K562 (cell line): ENCODE results near the gene PRKAR1B. TPM values are rescaled to one million over a fixed set of nuclear protein-coding genes. Genes with fewer than 3 reads are reported as not detected.

Source experiments
- ATAC-seq: fragments of 200-7000 bp; cut with Tn5 transposase; 3 replicates; pipeline ENCODE4 v1.9.1; 2020; ENCODE audit warnings: moderate library complexity
- BruUV-seq: library from RNA; stranded (reverse); fragments of 400-500 nt; replicated peaks from 2 replicates; lab custom pipeline; 2021; lab: Mats Ljungman, UMichigan
- CTCF ChIA-PET: fragments of 300-600 bp; formaldehyde crosslinking; extraction: SDS; loops from one replicate; lab custom pipeline; 2021; ENCODE audit warnings: low intra/inter-chr PET ratio; lab: Yijun Ruan, JAX
- POLR2A ChIA-PET: fragments of 300-600, 350-650 bp; sonication (Branson Sonifier 250); formaldehyde crosslinking; extraction: SDS; loops from one replicate; lab custom pipeline; 2021; ENCODE audit warnings: antibody characterized with exemption, inconsistent platforms; lab: Yijun Ruan, JAX
- DNase-seq, 4 experiments: peaks; one replicate each; pipeline versions ENCODE4 v3.0.0 to v3.0.0-alpha.2; 2011 to 2018; ENCODE audit warnings: low spot score in 3 of 4, mixed read lengths in 3 of 4; ENCODE audit errors: extremely low read depth in 1 of 4
- FAIRE-seq: peaks from 2 replicates; lab custom pipeline; 2011; peaks lifted over from hg19 to GRCh38; lab: Jason Lieb, UNC
- H2AFZ ChIP-seq: 2 replicates; pipeline ENCODE4 v1.6.0; 2011; ENCODE audit warnings: low read depth, low read length, control low read depth, inconsistent platforms
- H3K27ac ChIP-seq: fragments of 200-600 bp; 3 replicates; pipeline ENCODE4 v1.8.0; 2011; ENCODE audit warnings: low read depth, mild to moderate bottlenecking, control low read depth, inconsistent platforms, low read length, moderate library complexity, mixed read lengths; ENCODE audit errors: extremely low read depth
- H3K27me3 ChIP-seq, 2 experiments: fragments of 300-600 bp in 1 of 2; 2 replicates in 1 of 2; 3 replicates in 1 of 2; pipeline versions ENCODE4 v1.6.0 to v1.8.0; 2011; ENCODE audit warnings: inconsistent platforms in 2 of 2, low read length in 2 of 2, mild to moderate bottlenecking in 1 of 2, mixed read lengths in 1 of 2, moderate library complexity in 1 of 2; ENCODE audit not compliant: control insufficient read depth in 2 of 2, insufficient read depth in 2 of 2
- H3K36me3 ChIP-seq: fragments of 300-600 bp; 3 replicates; pipeline ENCODE4 v1.8.0; 2011; ENCODE audit warnings: mild to moderate bottlenecking, low read length, inconsistent platforms; ENCODE audit not compliant: control insufficient read depth, insufficient read depth
- H3K4me1 ChIP-seq, 2 experiments: fragments of 200-600 bp in 1 of 2; replicated peaks in 1 of 2; 2 replicates in 1 of 2; 3 replicates in 1 of 2; pipeline versions ENCODE4 v1.5.1 to v1.8.0; 2011; ENCODE audit warnings: inconsistent platforms in 2 of 2, low read length in 2 of 2, mild to moderate bottlenecking in 1 of 2, mixed read lengths in 1 of 2, moderate library complexity in 1 of 2; ENCODE audit not compliant: control insufficient read depth in 2 of 2, insufficient read depth in 2 of 2
- H3K4me2 ChIP-seq: 2 replicates; pipeline ENCODE4 v1.6.1; 2011; ENCODE audit warnings: low read length, control low read depth, inconsistent platforms, mixed read lengths; ENCODE audit not compliant: insufficient read depth
- H3K4me3 ChIP-seq: fragments of 200-600 bp; sonication (generic), shearing (Covaris generic); 2 replicates; pipeline ENCODE4 v1.5.1; 2016; ENCODE audit warnings: control low read depth, inconsistent platforms
- H3K79me2 ChIP-seq: fragments of 200-600 bp; 3 replicates; pipeline ENCODE4 v1.8.0; 2011; ENCODE audit warnings: low read length, inconsistent platforms; ENCODE audit not compliant: control insufficient read depth, insufficient read depth
- H3K9ac ChIP-seq, 2 experiments: 2 replicates each; pipeline versions ENCODE4 v1.6.0 to v1.6.1; 2011; ENCODE audit warnings: low read depth in 2 of 2, low read length in 2 of 2, control low read depth in 1 of 2, inconsistent platforms in 1 of 2, mild to moderate bottlenecking in 1 of 2, mixed read lengths in 1 of 2; ENCODE audit not compliant: insufficient read depth in 1 of 2
- H3K9me1 ChIP-seq: one replicate; pipeline ENCODE4 v1.6.0; 2011; ENCODE audit warnings: inconsistent platforms, mild to moderate bottlenecking, low read length, moderate library complexity; ENCODE audit not compliant: control insufficient read depth, insufficient read depth
- H3K9me3 ChIP-seq: replicated peaks from 2 replicates; pipeline ENCODE4 v1.5.1; 2011; ENCODE audit warnings: low read depth, low read length, inconsistent platforms; ENCODE audit not compliant: control insufficient read depth, insufficient read depth
- H4K20me1 ChIP-seq: replicated peaks from 2 replicates; pipeline ENCODE4 v1.6.1; 2011; ENCODE audit warnings: low read length, inconsistent platforms, mixed read lengths; ENCODE audit not compliant: control insufficient read depth, insufficient read depth
- THRAP3 ChIP-seq: fragments of 450-650 bp; IDR thresholded peaks from 2 replicates; pipeline ENCODE4 v1.6.1; 2016; ENCODE audit warnings: mild to moderate bottlenecking, inconsistent platforms, borderline replicate concordance
- WGBS: fragments of 100-300 bp; shearing (Covaris generic); methylation state at CpG from one replicate; pipeline ENCODE4 v1.1.6; 2016; ENCODE audit warnings: low coverage, mixed read lengths; ENCODE audit not compliant: insufficient coverage; ENCODE audit errors: missing lambda C conversion rate; 5-methylcytosine and 5-hydroxymethylcytosine counted together
- in situ Hi-C: fragments of 300-500 bp; cut with MboI; formaldehyde crosslinking; loops from 4 replicates; pipeline ENCODE4 v1.15.0; 2018; ENCODE audit warnings: inconsistent platforms, mixed read lengths
- intact Hi-C: fragments of 100-400 bp; cut with micrococcal nuclease; formaldehyde crosslinking; loops from 2 replicates; pipeline ENCODE4 v1.14.2; 2022
- polyA plus RNA-seq, 8 experiments: library from polyadenylated mRNA; depleted of rRNA in 4 of 8; stranded (reverse) in 5 of 8; unstranded in 3 of 8; fragments of >200 nt; fragmentation: Nextera tagmentation in 2 of 8; fragmentation: Illumina TruSeq in 1 of 8; extraction: Ambion mirVana in 2 of 8; extraction: Trizol in 1 of 8; gene quantifications; 2 replicates each; pipeline versions ENCODE4 v1.2.1 to v1.2.3, GENCODE V29; 2011 to 2014; ENCODE audit warnings: inconsistent platforms in 1 of 8, missing spikeins in 1 of 8
- total RNA-seq, 7 experiments: library from RNA; depleted of rRNA in 6 of 7; stranded (reverse); fragments of >200 nt in 6 of 7; fragmentation: Illumina TruSeq in 2 of 7; extraction: Trizol in 2 of 7; gene quantifications; 2 replicates each; pipeline versions ENCODE4 v1.2.1 to v1.2.3, GENCODE V29; 2011 to 2021; ENCODE audit warnings: low replicate concordance in 1 of 7
- TF ChIP-seq, protein P1 (sequence below): fragments of 450-650 bp; IDR thresholded peaks from 2 replicates; pipeline ENCODE4 v1.6.1; 2017; ENCODE audit warnings: antibody characterized with exemption
- TF ChIP-seq, protein P2 (sequence below): IDR thresholded peaks from 2 replicates; pipeline ENCODE4 v1.6.1; 2016; ENCODE audit warnings: missing genetic modification characterization, missing compliant biosample characterization
- TF ChIP-seq, protein P3 (sequence below): sonication (generic); formaldehyde crosslinking; IDR thresholded peaks from 2 replicates; pipeline ENCODE4 v1.8.1; 2023; ENCODE audit warnings: mild to moderate bottlenecking, missing genetic modification reagents

The PRKAR1B gene
- total and polyA plus RNA-seq, 9 of the 15 experiments (the other 6 are each of a cell fraction or from before 2014, with no cell fraction given): 0.99 to 30.5 (median 12.7) TPM

DNA sequence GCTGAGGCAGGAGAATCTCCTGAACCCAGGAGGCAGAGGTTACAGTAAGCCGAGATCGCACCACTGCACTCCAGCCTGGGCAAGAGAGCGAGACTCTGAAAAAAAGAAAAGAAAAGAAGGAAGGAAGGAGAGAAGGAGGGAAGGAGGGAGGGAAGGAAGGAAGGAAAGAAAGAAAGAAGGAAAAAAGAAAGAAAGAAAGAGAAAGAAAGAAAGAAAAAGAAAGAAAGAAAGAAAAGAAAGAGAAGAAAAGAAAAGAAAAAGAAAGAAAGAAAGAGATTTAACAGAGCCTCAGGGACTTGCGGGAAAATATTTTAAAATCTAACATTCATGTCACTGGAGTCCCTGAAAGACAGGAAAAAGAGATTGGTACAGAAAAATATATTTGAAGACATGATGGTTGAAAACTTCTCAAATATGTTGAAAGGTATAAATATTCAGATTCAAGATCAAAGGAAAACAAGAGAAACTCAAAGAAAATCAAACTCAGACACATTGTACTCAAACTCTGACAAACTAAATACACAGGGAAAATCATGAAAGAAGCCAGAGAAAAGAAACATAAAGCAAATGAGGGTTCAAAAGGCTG is 25.9 kb downstream of the PRKAR1B start:
- ChIA-PET CTCF (no interaction called here), POLR2A (no interaction called here)
- Histone ChIP-seq H3K27ac (no peak overlapping the region), H2AFZ (no peak overlapping the region), H4K20me1 (no peaks in the 10 kb centered on the region), H3K4me2 (no peak overlapping the region), H3K9me1 (no peaks in the 10 kb centered on the region), H3K9ac (no peak overlapping the region), H3K79me2 (no peaks in the 10 kb centered on the region), H3K27me3 (no peaks in the 10 kb centered on the region), H3K36me3 (peaks cover 15% of the 10 kb centered on the region; the same call in 2 of the 3 replicates), H3K9me3 (peaks cover 6% of the 10 kb centered on the region; the same call in 1 of the 2 replicates), H3K4me3 (no peak overlapping the region), H3K4me1 (peaks cover 9 to 20% of the 10 kb centered on the region in 2 experiments)
- FAIRE-seq (no peak), DNase-seq (no peak), ATAC-seq (no peak)
- intact Hi-C loops: no loop called here
- in situ Hi-C loops: no loop called here
- 91% methylated on average over 1 of the region's 4 CpGs for WGBS
- BruUV-seq: no TSS peak
- TF ChIP-seq, protein P1, sequence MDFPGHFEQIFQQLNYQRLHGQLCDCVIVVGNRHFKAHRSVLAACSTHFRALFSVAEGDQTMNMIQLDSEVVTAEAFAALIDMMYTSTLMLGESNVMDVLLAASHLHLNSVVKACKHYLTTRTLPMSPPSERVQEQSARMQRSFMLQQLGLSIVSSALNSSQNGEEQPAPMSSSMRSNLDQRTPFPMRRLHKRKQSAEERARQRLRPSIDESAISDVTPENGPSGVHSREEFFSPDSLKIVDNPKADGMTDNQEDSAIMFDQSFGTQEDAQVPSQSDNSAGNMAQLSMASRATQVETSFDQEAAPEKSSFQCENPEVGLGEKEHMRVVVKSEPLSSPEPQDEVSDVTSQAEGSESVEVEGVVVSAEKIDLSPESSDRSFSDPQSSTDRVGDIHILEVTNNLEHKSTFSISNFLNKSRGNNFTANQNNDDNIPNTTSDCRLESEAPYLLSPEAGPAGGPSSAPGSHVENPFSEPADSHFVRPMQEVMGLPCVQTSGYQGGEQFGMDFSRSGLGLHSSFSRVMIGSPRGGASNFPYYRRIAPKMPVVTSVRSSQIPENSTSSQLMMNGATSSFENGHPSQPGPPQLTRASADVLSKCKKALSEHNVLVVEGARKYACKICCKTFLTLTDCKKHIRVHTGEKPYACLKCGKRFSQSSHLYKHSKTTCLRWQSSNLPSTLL: 0 out of 2 replicates have a peak, but pooled peaks have one; percentile 10
- 0 out of 2 replicates have a peak, but pooled peaks have one; percentile 62 for TF ChIP-seq THRAP3
- TF ChIP-seq, protein P2, sequence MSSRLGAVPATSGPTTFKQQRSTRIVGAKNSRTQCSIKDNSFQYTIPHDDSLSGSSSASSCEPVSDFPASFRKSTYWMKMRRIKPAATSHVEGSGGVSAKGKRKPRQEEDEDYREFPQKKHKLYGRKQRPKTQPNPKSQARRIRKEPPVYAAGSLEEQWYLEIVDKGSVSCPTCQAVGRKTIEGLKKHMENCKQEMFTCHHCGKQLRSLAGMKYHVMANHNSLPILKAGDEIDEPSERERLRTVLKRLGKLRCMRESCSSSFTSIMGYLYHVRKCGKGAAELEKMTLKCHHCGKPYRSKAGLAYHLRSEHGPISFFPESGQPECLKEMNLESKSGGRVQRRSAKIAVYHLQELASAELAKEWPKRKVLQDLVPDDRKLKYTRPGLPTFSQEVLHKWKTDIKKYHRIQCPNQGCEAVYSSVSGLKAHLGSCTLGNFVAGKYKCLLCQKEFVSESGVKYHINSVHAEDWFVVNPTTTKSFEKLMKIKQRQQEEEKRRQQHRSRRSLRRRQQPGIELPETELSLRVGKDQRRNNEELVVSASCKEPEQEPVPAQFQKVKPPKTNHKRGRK (tag): peak; percentile 82
- TF ChIP-seq, protein P3, sequence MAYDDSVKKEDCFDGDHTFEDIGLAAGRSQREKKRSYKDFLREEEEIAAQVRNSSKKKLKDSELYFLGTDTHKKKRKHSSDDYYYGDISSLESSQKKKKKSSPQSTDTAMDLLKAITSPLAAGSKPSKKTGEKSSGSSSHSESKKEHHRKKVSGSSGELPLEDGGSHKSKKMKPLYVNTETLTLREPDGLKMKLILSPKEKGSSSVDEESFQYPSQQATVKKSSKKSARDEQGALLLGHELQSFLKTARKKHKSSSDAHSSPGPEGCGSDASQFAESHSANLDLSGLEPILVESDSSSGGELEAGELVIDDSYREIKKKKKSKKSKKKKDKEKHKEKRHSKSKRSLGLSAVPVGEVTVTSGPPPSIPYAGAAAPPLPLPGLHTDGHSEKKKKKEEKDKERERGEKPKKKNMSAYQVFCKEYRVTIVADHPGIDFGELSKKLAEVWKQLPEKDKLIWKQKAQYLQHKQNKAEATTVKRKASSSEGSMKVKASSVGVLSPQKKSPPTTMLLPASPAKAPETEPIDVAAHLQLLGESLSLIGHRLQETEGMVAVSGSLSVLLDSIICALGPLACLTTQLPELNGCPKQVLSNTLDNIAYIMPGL (CRISPR knock-in tag): no peak
